ENCODE data around the gene SPATS2.

Gene SPATS2

DNA sequence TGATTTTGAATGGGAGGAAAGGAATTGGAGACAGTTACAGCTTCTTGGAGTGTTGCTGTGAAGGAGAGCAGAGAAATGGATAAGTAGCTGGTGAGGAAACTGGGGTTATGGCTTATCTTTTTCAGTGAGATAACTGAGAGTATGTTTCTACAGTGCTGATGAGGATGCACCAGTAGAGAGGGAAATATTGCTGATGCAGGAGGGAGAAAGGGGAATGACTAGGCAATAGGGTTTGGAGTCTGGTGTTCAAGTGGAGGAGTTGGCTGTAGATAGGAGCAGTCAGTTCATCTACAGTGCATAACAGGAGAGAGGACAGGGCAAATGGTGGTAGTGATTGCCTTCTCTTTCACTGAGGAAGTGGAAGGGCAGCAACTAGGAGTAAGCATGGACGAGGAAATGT is 33.0 kb downstream of the SPATS2 start:
- 88% methylated on average over 1 of the region's 1 CpG for WGBS (ENCODE audit: insufficient coverage)
- Histone ChIP-seq H3K27ac (ENCODE audit: insufficient read depth in 1 of 2, low read depth in 1 of 2, low read length in 2 of 2, poor library complexity in 1 of 2, severe bottlenecking in 2 of 2) (no peak overlapping the region), H3K4me3 (ENCODE audit: control insufficient read depth in 1 of 7, extremely low read depth in 1 of 7, insufficient read depth in 4 of 7, low read depth in 2 of 7, low read length in 6 of 7) (no peak overlapping the region), H3K4me1 (ENCODE audit: control extremely low read depth in 1 of 4, control insufficient read depth in 4 of 4, insufficient read depth in 4 of 4, low read length in 3 of 4) (no peaks in the 10 kb centered on the region), H3K9me3 (ENCODE audit: control extremely low read depth in 1 of 5, control insufficient read depth in 4 of 5, insufficient read depth in 2 of 5, low read depth in 1 of 5, low read length in 4 of 5) (no peaks in the 10 kb centered on the region), H3K36me3 (ENCODE audit: control insufficient read depth in 4 of 4, insufficient read depth in 4 of 4, low read length in 3 of 4) (no peaks in the 10 kb centered on the region), H3K27me3 (replicated peaks in 2 of 5; ENCODE audit: control insufficient read depth in 4 of 5, insufficient read depth in 5 of 5, low read length in 4 of 5) (no peaks in the 10 kb centered on the region)
- ChIA-PET CTCF (interaction anchor here (0.6 to 1.4 kb wide), 5 partner anchors 39 to 653 kb away, joined by 3 to 6 read pairs (median 3); no protein-coding TSS in a partner anchor), POLR2A (no interaction called here)
- no peak for DNase-seq

DNA sequence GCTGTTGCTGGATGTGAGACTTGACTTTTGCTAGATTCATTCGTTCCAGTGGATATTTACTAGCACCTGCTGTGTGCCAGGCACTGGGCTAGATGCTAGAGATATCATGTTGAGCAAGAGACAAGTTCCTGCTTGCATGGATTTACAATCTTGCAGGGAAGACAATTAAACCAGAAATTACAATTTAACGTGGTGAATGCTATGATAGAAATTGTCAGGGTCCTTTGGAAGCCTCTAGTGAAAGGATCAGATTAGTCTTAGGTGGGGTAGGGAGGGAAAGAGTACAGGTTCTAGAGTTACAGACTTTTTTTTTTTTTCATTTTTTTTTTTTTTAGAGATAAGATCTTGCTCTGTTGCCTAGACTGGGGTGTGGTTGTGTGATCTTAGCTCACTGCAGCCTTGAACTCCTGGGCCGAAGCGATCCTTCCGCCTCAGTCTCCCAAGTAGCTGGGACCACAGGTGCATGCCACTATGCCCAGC is 36.7 kb downstream of the SPATS2 start:
- no peak overlapping the region for H3K4me3 ChIP-seq (ENCODE audit: control insufficient read depth in 1 of 7, extremely low read depth in 1 of 7, insufficient read depth in 4 of 7, low read depth in 2 of 7, low read length in 6 of 7)
- H3K27me3 ChIP-seq (replicated peaks in 2 of 5; ENCODE audit: control insufficient read depth in 4 of 5, insufficient read depth in 5 of 5, low read length in 4 of 5): no peaks in the 10 kb centered on the region
- CTCF ChIA-PET: interaction anchor here (0.7 to 1.7 kb wide), 3 partner anchors 12 to 46 kb away, joined by 3 to 5 read pairs (median 3); no protein-coding TSS in a partner anchor
- H3K4me1 ChIP-seq (ENCODE audit: control extremely low read depth in 1 of 4, control insufficient read depth in 4 of 4, insufficient read depth in 4 of 4, low read length in 3 of 4): no peaks in the 10 kb centered on the region
- POLR2A ChIA-PET: no interaction called here
- no peak for DNase-seq
- WGBS (ENCODE audit: insufficient coverage): 82% methylated on average over 4 of the region's 5 CpGs
- no peaks in the 10 kb centered on the region for H3K36me3 ChIP-seq (ENCODE audit: control insufficient read depth in 4 of 4, insufficient read depth in 4 of 4, low read length in 3 of 4)
- H3K9me3 ChIP-seq (ENCODE audit: control extremely low read depth in 1 of 5, control insufficient read depth in 4 of 5, insufficient read depth in 2 of 5, low read depth in 1 of 5, low read length in 4 of 5): no peaks in the 10 kb centered on the region
- H3K27ac ChIP-seq (ENCODE audit: insufficient read depth in 1 of 2, low read depth in 1 of 2, low read length in 2 of 2, poor library complexity in 1 of 2, severe bottlenecking in 2 of 2): no peak overlapping the region

DNA sequence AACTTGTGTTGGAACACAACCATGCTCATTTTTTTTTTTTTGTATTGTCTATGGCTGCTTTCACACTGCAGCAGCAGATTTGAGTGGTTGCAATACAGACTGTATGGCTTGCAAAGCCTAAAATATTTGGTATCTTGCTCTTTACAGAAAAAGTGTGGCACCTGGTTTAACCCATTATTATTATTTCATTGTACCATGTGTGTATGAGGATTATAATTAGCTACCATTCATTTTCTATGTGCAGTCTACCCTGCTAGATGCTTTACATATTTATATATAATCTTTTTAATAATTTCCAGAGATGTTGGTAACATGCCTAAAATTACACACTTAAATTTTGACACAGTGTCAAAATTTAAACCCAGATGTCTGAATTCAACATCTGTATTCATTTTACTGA is 37.7 kb downstream of the SPATS2 start:
- no peaks in the 10 kb centered on the region for H3K9me3 ChIP-seq (ENCODE audit: control extremely low read depth in 1 of 5, control insufficient read depth in 4 of 5, insufficient read depth in 2 of 5, low read depth in 1 of 5, low read length in 4 of 5)
- POLR2A ChIA-PET: no interaction called here

DNA sequence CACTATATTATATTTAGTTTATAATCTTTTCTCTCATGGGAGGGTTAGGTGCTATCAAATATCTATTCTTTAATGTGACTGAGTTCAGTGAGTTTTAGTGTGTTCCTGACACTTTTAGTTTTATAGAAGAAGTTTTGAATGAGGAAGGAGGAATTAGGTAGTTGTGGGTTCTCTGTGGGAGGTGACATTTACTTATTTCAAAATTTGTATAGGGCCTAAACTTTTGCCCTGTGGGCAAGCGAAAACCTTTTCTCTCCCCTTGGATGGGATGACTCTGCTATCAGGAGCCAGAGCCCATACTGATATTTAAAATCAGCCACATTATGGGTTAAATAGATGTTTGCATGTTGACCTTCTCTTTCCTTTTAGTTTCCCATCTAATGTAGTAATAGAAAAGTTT is 43.6 kb downstream of the SPATS2 start:
- H3K9me3 ChIP-seq (ENCODE audit: control extremely low read depth in 1 of 5, control insufficient read depth in 4 of 5, insufficient read depth in 2 of 5, low read depth in 1 of 5, low read length in 4 of 5): no peaks in the 10 kb centered on the region
- DNase-seq: no peak
- 100% methylated on average over 1 of the region's 1 CpG for WGBS (ENCODE audit: insufficient coverage)
- no peak overlapping the region for H3K27ac ChIP-seq (ENCODE audit: insufficient read depth in 1 of 2, low read depth in 1 of 2, low read length in 2 of 2, poor library complexity in 1 of 2, severe bottlenecking in 2 of 2)
- ChIA-PET POLR2A (interaction anchor here (0.6 kb wide), 1 partner anchor 403 kb away, joined by 5 read pairs; no protein-coding TSS in a partner anchor), CTCF (interaction anchor here (0.8 to 1.3 kb wide), 2 partner anchors 9 to 14 kb away, joined by 3 read pairs; no protein-coding TSS in a partner anchor)
- no peaks in the 10 kb centered on the region for H3K4me1 ChIP-seq (ENCODE audit: control extremely low read depth in 1 of 4, control insufficient read depth in 4 of 4, insufficient read depth in 4 of 4, low read length in 3 of 4)
- H3K27me3 ChIP-seq (replicated peaks in 2 of 5; ENCODE audit: control insufficient read depth in 4 of 5, insufficient read depth in 5 of 5, low read length in 4 of 5): no peaks in the 10 kb centered on the region
- no peak overlapping the region for H3K4me3 ChIP-seq (ENCODE audit: control insufficient read depth in 1 of 7, extremely low read depth in 1 of 7, insufficient read depth in 4 of 7, low read depth in 2 of 7, low read length in 6 of 7)
- peaks cover 0 to 3% (median under 1%) of the 10 kb centered on the region in 4 experiments for H3K36me3 ChIP-seq (ENCODE audit: control insufficient read depth in 4 of 4, insufficient read depth in 4 of 4, low read length in 3 of 4)

More for the DNA sequence above, 37.7 kb downstream of the SPATS2 start:
- DNase-seq: no peak
- Histone ChIP-seq H3K27ac (ENCODE audit: insufficient read depth in 1 of 2, low read depth in 1 of 2, low read length in 2 of 2, poor library complexity in 1 of 2, severe bottlenecking in 2 of 2) (no peak overlapping the region), H3K4me3 (ENCODE audit: control insufficient read depth in 1 of 7, extremely low read depth in 1 of 7, insufficient read depth in 4 of 7, low read depth in 2 of 7, low read length in 6 of 7) (no peak overlapping the region), H3K4me1 (ENCODE audit: control extremely low read depth in 1 of 4, control insufficient read depth in 4 of 4, insufficient read depth in 4 of 4, low read length in 3 of 4) (no peaks in the 10 kb centered on the region), H3K36me3 (ENCODE audit: control insufficient read depth in 4 of 4, insufficient read depth in 4 of 4, low read length in 3 of 4) (no peaks in the 10 kb centered on the region), H3K27me3 (replicated peaks in 2 of 5; ENCODE audit: control insufficient read depth in 4 of 5, insufficient read depth in 5 of 5, low read length in 4 of 5) (no peaks in the 10 kb centered on the region)
- CTCF ChIA-PET: interaction anchor here (2.5 kb wide), 1 partner anchor 8 kb away, joined by 8 read pairs; no protein-coding TSS in a partner anchor

DNA sequence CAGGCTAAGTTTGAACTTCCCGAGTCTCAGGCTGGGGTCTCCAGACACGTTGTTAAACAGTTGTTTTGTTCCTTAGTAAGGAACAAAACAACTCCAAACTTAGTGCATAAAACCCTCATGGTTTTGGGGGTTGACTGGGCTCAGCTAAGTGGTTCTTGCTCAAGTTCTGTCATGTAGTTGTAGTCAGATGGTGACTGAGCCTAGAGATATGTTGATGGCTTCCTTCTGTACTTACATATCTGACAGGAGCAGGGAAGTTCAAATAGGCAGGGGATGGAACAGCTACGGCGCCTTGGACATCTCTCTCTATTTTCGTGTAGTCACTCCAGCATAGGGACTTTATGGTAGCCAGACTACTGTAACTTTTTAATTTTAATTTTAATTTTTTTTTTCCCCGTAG is 45.7 kb downstream of the SPATS2 start:
- WGBS (ENCODE audit: insufficient coverage): 96% methylated on average over 4 of the region's 6 CpGs
- DNase-seq: no peak
- CTCF ChIA-PET: no interaction called here

DNA sequence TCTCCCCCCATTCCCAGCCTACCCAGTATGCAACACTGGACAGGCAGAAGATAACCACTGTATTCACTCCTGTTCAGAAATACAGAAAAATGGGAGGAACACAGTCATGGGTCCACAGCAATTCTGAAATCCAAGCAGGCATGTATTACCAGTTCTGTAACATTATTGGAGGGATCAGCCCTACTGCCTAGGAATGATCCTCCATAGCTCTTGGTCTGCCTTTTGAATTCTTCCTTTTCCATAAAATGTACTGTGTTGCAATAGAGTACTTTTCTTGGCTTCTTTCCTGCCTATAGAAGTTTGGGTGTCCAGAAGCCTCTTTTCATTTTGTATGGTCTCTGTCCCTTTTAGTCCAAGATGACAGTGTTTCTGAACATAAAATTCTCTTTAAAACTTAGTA is 46.5 kb downstream of the SPATS2 start:
- no peak for DNase-seq

More for the DNA sequence above, 45.7 kb downstream of the SPATS2 start:
- Histone ChIP-seq H3K36me3 (ENCODE audit: control insufficient read depth in 4 of 4, insufficient read depth in 4 of 4, low read length in 3 of 4) (peaks cover 0 to 3% (median under 1%) of the 10 kb centered on the region in 4 experiments), H3K9me3 (ENCODE audit: control extremely low read depth in 1 of 5, control insufficient read depth in 4 of 5, insufficient read depth in 2 of 5, low read depth in 1 of 5, low read length in 4 of 5) (no peaks in the 10 kb centered on the region), H3K27ac (ENCODE audit: insufficient read depth in 1 of 2, low read depth in 1 of 2, low read length in 2 of 2, poor library complexity in 1 of 2, severe bottlenecking in 2 of 2) (no peak overlapping the region), H3K27me3 (replicated peaks in 2 of 5; ENCODE audit: control insufficient read depth in 4 of 5, insufficient read depth in 5 of 5, low read length in 4 of 5) (no peaks in the 10 kb centered on the region), H3K4me1 (ENCODE audit: control extremely low read depth in 1 of 4, control insufficient read depth in 4 of 4, insufficient read depth in 4 of 4, low read length in 3 of 4) (no peaks in the 10 kb centered on the region), H3K4me3 (ENCODE audit: control insufficient read depth in 1 of 7, extremely low read depth in 1 of 7, insufficient read depth in 4 of 7, low read depth in 2 of 7, low read length in 6 of 7) (no peak overlapping the region)
- POLR2A ChIA-PET: no interaction called here

DNA sequence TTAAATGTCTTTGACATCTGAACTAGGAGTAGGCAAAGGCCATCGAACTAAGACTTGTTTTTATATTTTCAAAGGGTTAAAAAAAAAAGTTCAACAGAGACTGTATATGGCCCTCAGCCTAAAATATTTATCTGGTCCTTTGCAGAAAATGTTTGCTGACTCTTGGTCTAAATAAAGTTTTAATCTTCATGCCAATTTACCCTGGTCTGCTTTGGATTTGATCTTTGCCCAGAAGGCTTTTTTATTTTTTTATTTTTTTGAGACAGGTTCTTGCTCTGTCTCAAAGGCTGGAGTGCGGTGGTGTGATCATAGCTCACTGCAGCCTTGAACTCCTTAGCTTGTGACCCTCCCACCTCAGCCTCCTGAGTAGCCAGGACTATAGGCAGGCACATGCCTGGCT is 47.1 kb downstream of the SPATS2 start:
- WGBS (ENCODE audit: insufficient coverage): 100% methylated on average over 2 of the region's 2 CpGs
- no peaks in the 10 kb centered on the region for H3K9me3 ChIP-seq (ENCODE audit: control extremely low read depth in 1 of 5, control insufficient read depth in 4 of 5, insufficient read depth in 2 of 5, low read depth in 1 of 5, low read length in 4 of 5)
- H3K4me3 ChIP-seq (ENCODE audit: control insufficient read depth in 1 of 7, extremely low read depth in 1 of 7, insufficient read depth in 4 of 7, low read depth in 2 of 7, low read length in 6 of 7): no peak overlapping the region
- DNase-seq: no peak
- POLR2A ChIA-PET: no interaction called here
- no peaks in the 10 kb centered on the region for H3K4me1 ChIP-seq (ENCODE audit: control extremely low read depth in 1 of 4, control insufficient read depth in 4 of 4, insufficient read depth in 4 of 4, low read length in 3 of 4)
- no peaks in the 10 kb centered on the region for H3K27me3 ChIP-seq (replicated peaks in 2 of 5; ENCODE audit: control insufficient read depth in 4 of 5, insufficient read depth in 5 of 5, low read length in 4 of 5)
- H3K36me3 ChIP-seq (ENCODE audit: control insufficient read depth in 4 of 4, insufficient read depth in 4 of 4, low read length in 3 of 4): peaks cover 0 to 3% (median under 1%) of the 10 kb centered on the region in 4 experiments
- H3K27ac ChIP-seq (ENCODE audit: insufficient read depth in 1 of 2, low read depth in 1 of 2, low read length in 2 of 2, poor library complexity in 1 of 2, severe bottlenecking in 2 of 2): no peak overlapping the region
- CTCF ChIA-PET: interaction anchor here (1.0 to 1.1 kb wide), 4 partner anchors 9 to 67 kb away, joined by 3 to 4 read pairs (median 4); no protein-coding TSS in a partner anchor

More for the DNA sequence above, 46.5 kb downstream of the SPATS2 start:
- ChIA-PET POLR2A (no interaction called here), CTCF (interaction anchor here (1.0 to 1.1 kb wide), 4 partner anchors 8 to 68 kb away, joined by 3 to 4 read pairs (median 4); no protein-coding TSS in a partner anchor)
- Histone ChIP-seq H3K9me3 (ENCODE audit: control extremely low read depth in 1 of 5, control insufficient read depth in 4 of 5, insufficient read depth in 2 of 5, low read depth in 1 of 5, low read length in 4 of 5) (no peaks in the 10 kb centered on the region), H3K27ac (ENCODE audit: insufficient read depth in 1 of 2, low read depth in 1 of 2, low read length in 2 of 2, poor library complexity in 1 of 2, severe bottlenecking in 2 of 2) (no peak overlapping the region), H3K4me1 (ENCODE audit: control extremely low read depth in 1 of 4, control insufficient read depth in 4 of 4, insufficient read depth in 4 of 4, low read length in 3 of 4) (no peaks in the 10 kb centered on the region), H3K27me3 (replicated peaks in 2 of 5; ENCODE audit: control insufficient read depth in 4 of 5, insufficient read depth in 5 of 5, low read length in 4 of 5) (no peaks in the 10 kb centered on the region), H3K4me3 (ENCODE audit: control insufficient read depth in 1 of 7, extremely low read depth in 1 of 7, insufficient read depth in 4 of 7, low read depth in 2 of 7, low read length in 6 of 7) (no peak overlapping the region), H3K36me3 (ENCODE audit: control insufficient read depth in 4 of 4, insufficient read depth in 4 of 4, low read length in 3 of 4) (peaks cover 0 to 3% (median under 1%) of the 10 kb centered on the region in 4 experiments)

Data from common myeloid progenitor, CD34-positive (primary cell).